HepG2 (cell line): ENCODE data around the gene APOC3. TPM values are rescaled to one million over a fixed set of nuclear protein-coding genes. Genes with fewer than 3 reads are reported as not detected.

Source experiments
- BORCS8-MEF2B ChIP-seq: sonication (generic); formaldehyde crosslinking; IDR thresholded peaks from 2 replicates; pipeline ENCODE4 v1.8.0; 2022; ENCODE audit warnings: mild to moderate bottlenecking, missing genetic modification reagents
- EZH2 ChIP-seq: conservative IDR thresholded peaks from 2 replicates; pipeline ENCODE4 v1.6.1; 2012; ENCODE audit warnings: mild to moderate bottlenecking, low read depth, low read length, moderate library complexity
- FOXP1 ChIP-seq, 2 experiments: fragments of 450-650 bp in 1 of 2; IDR thresholded peaks; 2 replicates each; pipeline ENCODE4 v1.6.1; 2017 to 2018; ENCODE audit warnings: antibody characterized with exemption in 1 of 2
- FUBP1 ChIP-seq: sonication (generic); formaldehyde crosslinking; IDR thresholded peaks from 2 replicates; pipeline ENCODE4 v1.5.1; 2020; ENCODE audit warnings: missing genetic modification reagents, mild to moderate bottlenecking, borderline replicate concordance
- GMEB2 ChIP-seq: IDR thresholded peaks from 2 replicates; pipeline ENCODE4 v1.6.1; 2016; ENCODE audit warnings: missing biosample characterization, missing genetic modification reagents, low read depth
- GRHL1 ChIP-seq: sonication (generic); formaldehyde crosslinking; conservative IDR thresholded peaks from 2 replicates; pipeline ENCODE4 v1.8.0; 2022; ENCODE audit warnings: missing genetic modification reagents
- REPIN1 ChIP-seq: sonication (generic); formaldehyde crosslinking; IDR thresholded peaks from 2 replicates; pipeline ENCODE4 v1.8.0; 2022; ENCODE audit warnings: missing genetic modification reagents, low read depth, mild to moderate bottlenecking, borderline replicate concordance
- RERE ChIP-seq: IDR thresholded peaks from 2 replicates; pipeline ENCODE4 v1.6.1; 2016; ENCODE audit warnings: low read depth, missing genetic modification reagents, missing compliant biosample characterization
- TRAFD1 ChIP-seq: sonication (generic); formaldehyde crosslinking; IDR thresholded peaks from 2 replicates; pipeline ENCODE4 v1.5.1; 2020; ENCODE audit warnings: missing genetic modification reagents, mild to moderate bottlenecking, borderline replicate concordance
- ZC3H4 ChIP-seq: sonication (generic); formaldehyde crosslinking; IDR thresholded peaks from 2 replicates; pipeline ENCODE4 v1.4.0; 2020; ENCODE audit warnings: missing genetic modification reagents, borderline replicate concordance
- ZMYM3 ChIP-seq: sonication (generic); formaldehyde crosslinking; IDR thresholded peaks from 2 replicates; pipeline ENCODE4 v1.5.1; 2020; ENCODE audit warnings: mild to moderate bottlenecking, missing genetic modification reagents
- ZNF18 ChIP-seq: sonication (generic); formaldehyde crosslinking; IDR thresholded peaks from 2 replicates; pipeline ENCODE4 v1.8.0; 2022; ENCODE audit warnings: mild to moderate bottlenecking, missing genetic modification reagents; ENCODE audit not compliant: insufficient replicate concordance
- ZNF350 ChIP-seq: sonication (generic); formaldehyde crosslinking; IDR thresholded peaks from 2 replicates; pipeline ENCODE4 v1.4.0; 2020; ENCODE audit warnings: mild to moderate bottlenecking, low read depth, missing genetic modification reagents, borderline replicate concordance
- polyA plus RNA-seq, 8 experiments: library from polyadenylated mRNA; depleted of rRNA in 3 of 8; stranded (reverse) in 7 of 8; unstranded in 1 of 8; fragments of >200 nt; fragmentation: Illumina TruSeq in 4 of 8; extraction: Trizol in 4 of 8; gene quantifications; 2 replicates each; pipeline versions ENCODE4 v1.2.1 to v1.2.3, GENCODE V29; 2011 to 2016; ENCODE audit warnings: low read depth in 4 of 8, missing spikeins in 1 of 8, mixed read lengths in 1 of 8; ENCODE audit not compliant: insufficient read depth in 1 of 8
- total RNA-seq, 5 experiments: library from RNA; depleted of rRNA; stranded (reverse); fragments of >200 nt; fragmentation: Illumina TruSeq; extraction: Trizol; gene quantifications; 2 replicates each; pipeline ENCODE4 v1.2.3, GENCODE V29; 2016; ENCODE audit warnings: low read depth in 1 of 5

The APOC3 gene
- total and polyA plus RNA-seq, 2 of the 13 experiments (the other 11 are each of a cell fraction or from before 2014, with no cell fraction given) = 314 to 687 TPM

- no peak for TF ChIP-seq GRHL1
- no peak for TF ChIP-seq EZH2
- TF ChIP-seq GMEB2 = no peak
- TF ChIP-seq ZC3H4 (CRISPR knock-in tag) = peak; percentile 94
- peak; percentile 85; the same call in 1 of the 2 replicates for TF ChIP-seq REPIN1 (CRISPR knock-in tag)
- peak; percentile 88 for TF ChIP-seq ZNF18
- TF ChIP-seq FUBP1 (CRISPR knock-in tag) = no peak
- peak; percentile 85 for TF ChIP-seq ZMYM3
- TF ChIP-seq BORCS8-MEF2B (CRISPR knock-in tag) = no peak
- no peak for TF ChIP-seq FOXP1 (IDR thresholded peaks at IDR 0.05)
- TF ChIP-seq FOXP1 (CRISPR knock-in tag; IDR thresholded peaks at IDR 0.05) = peak; percentile 45; the same call in 1 of the 2 replicates
- TF ChIP-seq TRAFD1 (CRISPR knock-in tag) = no peak
- peak; percentile 48 for TF ChIP-seq ZNF350 (CRISPR knock-in tag)
- TF ChIP-seq RERE (CRISPR knock-in tag) = peak; percentile 61; the same call in 1 of the 2 replicates
Measured at GRCh38 chr11:116829525-116830183, at the start of gene APOC3 (continued).
